ENCODE data around the gene LCT. TPM values are rescaled to one million over a fixed set of nuclear protein-coding genes. Genes with fewer than 3 reads are reported as not detected.

Gene LCT
- total RNA-seq, 1 experiment from 2014 or later, result 0.04 TPM

GRCh38 chr2:135820003-135820618 lies 16.9 kb downstream of the LCT start:
- no peak for TF ChIP-seq CTCF (conservative IDR thresholded peaks at IDR 0.05)
- Histone ChIP-seq H2BK15ac (ENCODE audit: low read depth, low read length) (no peak overlapping the region), H4K8ac (replicated peaks; ENCODE audit: insufficient read length, low read depth, low read length) (no peak overlapping the region), H2BK12ac (ENCODE audit: insufficient read length, low read depth, low read length) (no peak overlapping the region), H3K18ac (ENCODE audit: insufficient read length, low read depth, low read length) (no peak overlapping the region), H4K20me1 (ENCODE audit: control insufficient read depth, insufficient read depth, insufficient read length) (no peaks in the 10 kb centered on the region), H2BK5ac (ENCODE audit: insufficient read length, low read length) (no peak overlapping the region), H3K4me1 (ENCODE audit: insufficient read depth, low read length) (no peaks in the 10 kb centered on the region), H3K23ac (ENCODE audit: insufficient read length, low read depth, low read length) (no peak overlapping the region), H4K91ac (ENCODE audit: insufficient read length, low read depth, low read length) (no peak overlapping the region), H3K79me1 (ENCODE audit: insufficient read depth, low read depth, low read length, poor library complexity, severe bottlenecking) (no peaks in the 10 kb centered on the region), H2BK20ac (ENCODE audit: low read depth, low read length, poor library complexity, severe bottlenecking) (no peak overlapping the region), H3K23me2 (ENCODE audit: insufficient read length, low read depth, low read length, poor library complexity, severe bottlenecking) (no peaks in the 10 kb centered on the region), H3T11ph (ENCODE audit: low read length) (no peak overlapping the region), H3K27ac (ENCODE audit: insufficient read length, low read depth, low read length) (no peak overlapping the region), H3K27me3 (ENCODE audit: insufficient read depth, low read length) (no peaks in the 10 kb centered on the region), H3K9me3 (ENCODE audit: control insufficient read depth, low read depth, low read length) (no peaks in the 10 kb centered on the region), H3K9ac (ENCODE audit: extremely low read depth, insufficient read length, low read length) (no peak overlapping the region), H3K4ac (ENCODE audit: low read depth, low read length) (no peak overlapping the region), H4K5ac (ENCODE audit: insufficient read length, low read depth, low read length) (no peak overlapping the region), H2AK5ac (ENCODE audit: insufficient read length, low read length) (no peak overlapping the region), H3K4me2 (ENCODE audit: insufficient read depth, insufficient read length, low read length) (no peak overlapping the region), H3K79me2 (ENCODE audit: insufficient read depth, low read length) (no peaks in the 10 kb centered on the region), H2AFZ (ENCODE audit: low read length) (no peak overlapping the region), H2BK120ac (ENCODE audit: low read depth, low read length, poor library complexity, severe bottlenecking) (no peak overlapping the region), H3K14ac (ENCODE audit: insufficient read depth, low read length) (no peak overlapping the region), H3K56ac (ENCODE audit: insufficient read length, low read depth, low read length) (no peak overlapping the region)
- H3K36me3 Mint-ChIP-seq (ENCODE audit: insufficient read depth in 1 of 3, low read depth in 3 of 3), result peaks cover 0 to 7% (median 4%) of the 10 kb centered on the region in 3 experiments; a peak in 4 of 7 replicates
- no peaks in the 10 kb centered on the region for H3K4me1 Mint-ChIP-seq
- H3K9me3 Mint-ChIP-seq, result peaks cover 10% of the 10 kb centered on the region in 2 experiments; a peak in 4 of 5 replicates
- peaks cover 2% of the 10 kb centered on the region; the same call in 1 of the 2 replicates for H3K27me3 Mint-ChIP-seq (ENCODE audit: low read depth)
- no peak for DNase-seq
- no peak overlapping the region for H3K27ac Mint-ChIP-seq
- H3K4me3 Mint-ChIP-seq, result no peak overlapping the region
- WGBS (ENCODE audit: extremely low coverage, insufficient read length, low lambda C conversion rate), result no CpG with 5 or more reads among the region's 9 CpGs

All from H9 (cell line).